ENCODE data around the gene VPS39.

- TF ChIP-seq GATA3 (IDR thresholded peaks at IDR 0.05; ENCODE audit: low read depth, low read length): no peak
- TF ChIP-seq GATA2 (IDR thresholded peaks at IDR 0.05; ENCODE audit: low read depth, low read length): no peak
Observed at GRCh38 chr15:42147431-42147735, 60.7 kb downstream of the VPS39 start.
